SK-N-MC (cell line): Measurements from ENCODE around the gene RASSF1.

Experiments
- EZH2 ChIP-seq: fragments of 200-600 bp; sonication (generic); IDR thresholded peaks from one replicate; pipeline ENCODE4 v1.6.1; 2017; ENCODE audit warnings: antibody characterized with exemption
- FOXP2 ChIP-seq: optimal IDR thresholded peaks from 2 replicates; pipeline ENCODE3; 2011; ENCODE audit warnings: mild to moderate bottlenecking, moderate library complexity; ENCODE audit not compliant: insufficient read depth; ENCODE audit errors: extremely low read length, control extremely low read depth
- POLR2AphosphoS5 ChIP-seq: IDR thresholded peaks from 2 replicates; pipeline ENCODE4 v1.6.1; 2012; ENCODE audit warnings: mild to moderate bottlenecking, low read depth, low read length, borderline replicate concordance

DNA sequence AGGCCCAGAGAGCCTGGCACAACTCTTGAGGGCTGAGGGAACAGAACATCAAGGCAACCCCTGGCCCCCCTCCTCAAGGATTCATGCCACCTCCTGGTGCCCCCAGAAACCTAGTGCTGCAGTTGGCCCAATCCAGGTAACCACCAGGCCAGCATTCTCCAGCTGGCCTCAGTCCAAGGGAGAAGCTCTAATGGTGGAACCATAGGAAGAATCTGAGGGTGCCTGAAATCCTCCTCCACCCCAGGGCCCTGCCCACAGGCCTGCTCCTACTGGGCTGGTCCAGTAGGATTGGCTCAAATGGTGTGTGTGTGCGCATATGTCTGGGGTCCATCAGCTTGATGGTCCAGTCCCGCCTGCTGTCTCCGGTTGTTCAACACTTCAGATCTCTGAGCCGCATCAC lies 25.8 kb downstream of the RASSF1 start:
- TF ChIP-seq EZH2: no peak
- TF ChIP-seq POLR2AphosphoS5: no peak
- no peak for TF ChIP-seq FOXP2
